ENCODE measurements around the gene VPS51. TPM values are rescaled to one million over a fixed set of nuclear protein-coding genes. Genes with fewer than 3 reads are reported as not detected.
"Not testable (repeated sequence)": the region's sequence is repeated elsewhere in the genome, so short reads cannot be mapped to it uniquely, and the experiment has no call there.

Gene VPS51
- total and polyA plus RNA-seq, 2 of the 4 experiments (the other 2 are of a cell fraction): 56.3 to 113 TPM

GRCh38 chr11:65118891-65119669, 23.1 kb downstream of the VPS51 start:
- H3K14ac ChIP-seq (replicated peaks; ENCODE audit: low read depth, low read length); H2AFZ ChIP-seq (replicated peaks; ENCODE audit: low read length, poor library complexity); H3K4me3 ChIP-seq (ENCODE audit: insufficient read depth, low read depth, low read length); DNase-seq; H4K5ac ChIP-seq (ENCODE audit: low read depth, low read length); H3K18ac ChIP-seq (ENCODE audit: low read depth, low read length); ATAC-seq (ENCODE audit: low read depth); H2BK15ac ChIP-seq (ENCODE audit: low read depth, low read length); H3K56ac ChIP-seq (ENCODE audit: extremely low read depth, insufficient read depth, low read length); H2AK5ac ChIP-seq (ENCODE audit: low read depth, low read length); H2BK20ac ChIP-seq (ENCODE audit: low read depth, low read length); H2BK5ac ChIP-seq (ENCODE audit: low read depth, low read length, poor library complexity, severe bottlenecking); H3K4me2 ChIP-seq (ENCODE audit: low read depth, low read length); H3K27me3 ChIP-seq (ENCODE audit: control insufficient read depth, insufficient read depth, low read length); dilution Hi-C loops (cut with HindIII; ENCODE audit: low sequenced_read_pairs, unreplicated experiment); H4K91ac ChIP-seq (ENCODE audit: insufficient read depth, low read depth, low read length); H3K9me3 ChIP-seq (ENCODE audit: control insufficient read depth, insufficient read depth, low read length); H3K27ac ChIP-seq (ENCODE audit: insufficient read depth, low read length); H3K9ac ChIP-seq (ENCODE audit: low read depth, low read length); H3K23ac ChIP-seq (ENCODE audit: low read depth, low read length); in situ Hi-C loops (cut with MboI; ENCODE audit: low sequenced_read_pairs); H4K20me1 ChIP-seq (ENCODE audit: insufficient read depth, low read length); H4K8ac ChIP-seq (ENCODE audit: low read depth in 2 of 2, low read length in 2 of 2); H3K4me1 ChIP-seq (ENCODE audit: control insufficient read depth, insufficient read depth, low read length); POLR2A ChIA-PET (ENCODE audit: unreplicated experiment); H2AK9ac ChIP-seq (replicated peaks; ENCODE audit: low read depth, low read length, poor library complexity); BruUV-seq (replicated peaks); H3K9me1 ChIP-seq (ENCODE audit: insufficient read depth, low read length); CTCF ChIA-PET; H3K4ac ChIP-seq (ENCODE audit: low read depth, low read length); intact Hi-C loops (cut with micrococcal nuclease); H2BK120ac ChIP-seq (ENCODE audit: low read depth, low read length): not testable (repeated sequence)
- Histone ChIP-seq H3K36me3 (ENCODE audit: control insufficient read depth, insufficient read depth, low read length) (peaks cover 19% of the 10 kb centered on the region), H3K79me1 (ENCODE audit: low read depth in 1 of 2, low read length in 2 of 2) (peaks cover 24 to 66% of the 10 kb centered on the region in 2 experiments)
- WGBS, 2 experiments (ENCODE audit: extremely low coverage in 2 of 2, insufficient read length in 1 of 2): 92% methylated on average over 10 of the region's 18 CpGs; no CpG with 5 or more reads in 1 of the 2 experiments
- 0 out of 2 replicates have a peak, but pooled peaks have one; percentile 21 for TF ChIP-seq CEBPB (IDR thresholded peaks at IDR 0.05; ENCODE audit: low read depth, low read length)

Measured in IMR-90 (cell line).